ENCODE data around the gene TMEM39B. TPM values are rescaled to one million over a fixed set of nuclear protein-coding genes. Genes with fewer than 3 reads are reported as not detected.

Gene TMEM39B
- total and polyA plus RNA-seq, 2 donors (not counting 3 experiments of a cell fraction or from before 2014, with no cell fraction given), result 47.3 to 64.3 TPM

GRCh38 chr1:32126770-32127169 lies 54.0 kb downstream of the TMEM39B start:
- no peak overlapping the region for H3K4me3 ChIP-seq (replicated peaks in 1 of 3; ENCODE audit: insufficient read depth in 1 of 3, low read depth in 1 of 3, low read length in 3 of 3)
- H3K9ac ChIP-seq (replicated peaks; ENCODE audit: extremely low read depth, insufficient read depth, low read length), result no peak overlapping the region
- no peak for TF ChIP-seq FOS (IDR thresholded peaks at IDR 0.05; ENCODE audit: borderline replicate concordance, insufficient read depth, low read length)
- TF ChIP-seq GATA2 (IDR thresholded peaks at IDR 0.05; ENCODE audit: insufficient read depth, insufficient read length, low read depth, low read length), result no peak
- TF ChIP-seq POLR2A (IDR thresholded peaks at IDR 0.05; ENCODE audit: low read depth, low read length), result no peak
- no peak for TF ChIP-seq MAX (IDR thresholded peaks at IDR 0.05; ENCODE audit: insufficient read depth, insufficient read length)
- peaks cover 2% of the 10 kb centered on the region for H4K20me1 ChIP-seq (replicated peaks; ENCODE audit: control insufficient read depth, extremely low read depth, insufficient read depth, low read length)
- H3K4me1 ChIP-seq (ENCODE audit: control insufficient read depth, extremely low read depth, insufficient read depth, low read length), result peaks cover 10% of the 10 kb centered on the region
- no TSS peak for BruUV-seq (replicated peaks)
- no peak overlapping the region for H3K4me2 ChIP-seq (ENCODE audit: insufficient read depth, low read length)
- ChIA-PET CTCF (interaction anchor here (1.5 to 2.3 kb wide), 5 partner anchors 10 to 23 kb away, joined by 4 to 19 read pairs (median 9); no protein-coding TSS in a partner anchor), POLR2A (no interaction called here)
- H3K9me3 ChIP-seq (replicated peaks; ENCODE audit: control insufficient read depth, insufficient read depth, low read length), result no peaks in the 10 kb centered on the region
- intact Hi-C loops (cut with micrococcal nuclease) (no loop called here), dilution Hi-C loops (cut with MboI; ENCODE audit: extremely low pct_ligation_motif_present, low sequenced_read_pairs) (no loop called here)
- H2AFZ ChIP-seq (ENCODE audit: low read depth, low read length), result no peak overlapping the region
- FAIRE-seq (no peak), DNase-seq (ENCODE audit: low read depth, low spot score) (no peak)
- H3K79me2 ChIP-seq (ENCODE audit: control insufficient read depth, insufficient read depth, low read length), result peaks cover 82% of the 10 kb centered on the region
- no peaks in the 10 kb centered on the region for H3K27me3 ChIP-seq (ENCODE audit: control insufficient read depth in 2 of 2, insufficient read depth in 2 of 2, low read length in 2 of 2)
- no peaks in the 10 kb centered on the region for H3K36me3 ChIP-seq (ENCODE audit: control insufficient read depth in 2 of 2, extremely low read depth in 1 of 2, insufficient read depth in 2 of 2, low read length in 2 of 2)
- no peak overlapping the region for H3K27ac ChIP-seq (ENCODE audit: insufficient read depth, low read depth, low read length)
- H3K9me1 ChIP-seq (replicated peaks; ENCODE audit: control insufficient read depth, extremely low read depth, insufficient read depth, low read length), result peaks cover 3% of the 10 kb centered on the region

GRCh38 chr1:32127409-32128198 lies 54.9 kb downstream of the TMEM39B start:
- Histone ChIP-seq H3K79me2 (ENCODE audit: control insufficient read depth, insufficient read depth, low read length) (peaks cover 79% of the 10 kb centered on the region), H3K4me1 (ENCODE audit: control insufficient read depth, extremely low read depth, insufficient read depth, low read length) (peaks cover 10% of the 10 kb centered on the region), H3K36me3 (ENCODE audit: control insufficient read depth in 2 of 2, extremely low read depth in 1 of 2, insufficient read depth in 2 of 2, low read length in 2 of 2) (no peaks in the 10 kb centered on the region), H3K9me3 (replicated peaks; ENCODE audit: control insufficient read depth, insufficient read depth, low read length) (no peaks in the 10 kb centered on the region), H3K4me2 (ENCODE audit: insufficient read depth, low read length) (no peak overlapping the region), H3K9me1 (replicated peaks; ENCODE audit: control insufficient read depth, extremely low read depth, insufficient read depth, low read length) (peaks cover 3% of the 10 kb centered on the region), H4K20me1 (replicated peaks; ENCODE audit: control insufficient read depth, extremely low read depth, insufficient read depth, low read length) (peaks cover 2% of the 10 kb centered on the region), H3K9ac (replicated peaks; ENCODE audit: extremely low read depth, insufficient read depth, low read length) (no peak overlapping the region), H3K27ac (ENCODE audit: insufficient read depth, low read depth, low read length) (no peak overlapping the region), H3K27me3 (ENCODE audit: control insufficient read depth in 2 of 2, insufficient read depth in 2 of 2, low read length in 2 of 2) (no peaks in the 10 kb centered on the region), H3K4me3 (replicated peaks in 1 of 3; ENCODE audit: insufficient read depth in 1 of 3, low read depth in 1 of 3, low read length in 3 of 3) (no peak overlapping the region), H2AFZ (ENCODE audit: low read depth, low read length) (no peak overlapping the region)
- DNase-seq (ENCODE audit: low read depth, low spot score), result peak; percentile 31
- intact Hi-C loops (cut with micrococcal nuclease), result no loop called here
- dilution Hi-C loops (cut with MboI; ENCODE audit: extremely low pct_ligation_motif_present, low sequenced_read_pairs), result no loop called here
- no TSS peak for BruUV-seq (replicated peaks)
- CTCF ChIA-PET, result interaction anchor here (1.1 to 2.4 kb wide), 11 partner anchors 10 to 63 kb away, joined by 3 to 19 read pairs (median 4); partner anchors contain the start of gene KPNA6
- POLR2A ChIA-PET, result interaction anchor here (0.8 kb wide), 1 partner anchor 208 kb away, joined by 3 read pairs; the partner anchor contains the start of gene MARCKSL1
- TF ChIP-seq EZH2 (IDR thresholded peaks at IDR 0.05; ENCODE audit: borderline replicate concordance, low read depth, low read length, severe bottlenecking) (no peak), JUN (IDR thresholded peaks at IDR 0.05; ENCODE audit: borderline replicate concordance, insufficient read depth, insufficient read length, low read depth) (no peak), POLR2AphosphoS5 (IDR thresholded peaks at IDR 0.05; ENCODE audit: insufficient read depth, low read depth, low read length) (no peak), FOS (IDR thresholded peaks at IDR 0.05; ENCODE audit: borderline replicate concordance, insufficient read depth, low read length) (no peak), CTCF (IDR thresholded peaks at IDR 0.05; ENCODE audit: extremely low read depth in 1 of 2, insufficient read depth in 1 of 2, low read depth in 1 of 2, low read length in 2 of 2) (no peak), MAX (IDR thresholded peaks at IDR 0.05; ENCODE audit: insufficient read depth, insufficient read length) (no peak), POLR2A (IDR thresholded peaks at IDR 0.05; ENCODE audit: low read depth, low read length) (no peak), GATA2 (IDR thresholded peaks at IDR 0.05; ENCODE audit: insufficient read depth, insufficient read length, low read depth, low read length) (no peak), MYC (IDR thresholded peaks at IDR 0.05; ENCODE audit: low read depth, low read length) (no peak)
- no peak for FAIRE-seq
